Sigmoid colon (tissue), 4 donors: Measurements from ENCODE around the gene KRT40.

Source experiments
- POLR2A ChIP-seq, 2 donors: fragments of 450-650 bp; IDR thresholded peaks; one replicate each; pipeline ENCODE4 v1.6.1; 2016; ENCODE audit warnings: antibody characterized with exemption in 2 of 2, mild to moderate bottlenecking in 2 of 2, moderate library complexity in 2 of 2
- POLR2AphosphoS5 ChIP-seq, 4 donors: sonication (generic); formaldehyde crosslinking; IDR thresholded peaks; one replicate each; pipeline ENCODE4 v1.6.1; 2017; ENCODE audit warnings: antibody characterized with exemption in 4 of 4
- TF ChIP-seq, protein P1 (sequence below), 4 experiments: fragments of 450-650 bp in 3 of 4; fragments of 200-600 bp in 1 of 4; IDR thresholded peaks; one replicate each; pipeline ENCODE4 v1.5.1; 2016 to 2019; ENCODE audit warnings: antibody characterized with exemption in 4 of 4, mild to moderate bottlenecking in 3 of 4, moderate library complexity in 2 of 4

DNA sequence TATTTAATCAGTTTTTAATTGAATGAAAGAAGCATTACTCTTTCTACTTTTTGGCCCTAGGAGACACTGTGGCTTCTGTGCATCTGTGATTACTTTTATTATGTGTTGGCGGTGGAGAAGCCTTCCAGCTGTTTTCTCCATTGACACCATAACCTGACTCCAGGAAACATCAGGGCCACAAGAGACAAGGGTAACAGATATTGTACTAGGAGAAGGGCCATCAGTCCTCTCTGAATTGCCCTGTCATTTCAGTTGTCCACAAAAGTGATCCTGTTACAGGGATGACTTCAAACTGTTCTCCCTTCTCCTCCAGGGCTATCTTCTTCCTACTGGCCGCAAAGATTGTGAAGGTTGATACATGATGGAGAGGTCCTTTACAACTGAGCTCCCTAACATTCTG, 32.0 kb downstream of the KRT40 start:
- no peak for TF ChIP-seq POLR2A (IDR thresholded peaks at IDR 0.05)
- TF ChIP-seq, protein P1, sequence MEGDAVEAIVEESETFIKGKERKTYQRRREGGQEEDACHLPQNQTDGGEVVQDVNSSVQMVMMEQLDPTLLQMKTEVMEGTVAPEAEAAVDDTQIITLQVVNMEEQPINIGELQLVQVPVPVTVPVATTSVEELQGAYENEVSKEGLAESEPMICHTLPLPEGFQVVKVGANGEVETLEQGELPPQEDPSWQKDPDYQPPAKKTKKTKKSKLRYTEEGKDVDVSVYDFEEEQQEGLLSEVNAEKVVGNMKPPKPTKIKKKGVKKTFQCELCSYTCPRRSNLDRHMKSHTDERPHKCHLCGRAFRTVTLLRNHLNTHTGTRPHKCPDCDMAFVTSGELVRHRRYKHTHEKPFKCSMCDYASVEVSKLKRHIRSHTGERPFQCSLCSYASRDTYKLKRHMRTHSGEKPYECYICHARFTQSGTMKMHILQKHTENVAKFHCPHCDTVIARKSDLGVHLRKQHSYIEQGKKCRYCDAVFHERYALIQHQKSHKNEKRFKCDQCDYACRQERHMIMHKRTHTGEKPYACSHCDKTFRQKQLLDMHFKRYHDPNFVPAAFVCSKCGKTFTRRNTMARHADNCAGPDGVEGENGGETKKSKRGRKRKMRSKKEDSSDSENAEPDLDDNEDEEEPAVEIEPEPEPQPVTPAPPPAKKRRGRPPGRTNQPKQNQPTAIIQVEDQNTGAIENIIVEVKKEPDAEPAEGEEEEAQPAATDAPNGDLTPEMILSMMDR (IDR thresholded peaks at IDR 0.05) = no peak
- TF ChIP-seq POLR2AphosphoS5 (IDR thresholded peaks at IDR 0.05) = no peak
